HepG2 (cell line): ENCODE data around the gene BAIAP2L2. TPM values are rescaled to one million over a fixed set of nuclear protein-coding genes. Genes with fewer than 3 reads are reported as not detected.

Source experiments
- ATAC-seq: fragments of 200-7000 bp; cut with Tn5 transposase; 3 replicates; pipeline ENCODE4 v1.9.1; 2020; ENCODE audit warnings: mild to moderate bottlenecking, moderate library complexity
- BruUV-seq: library from RNA; stranded (reverse); fragments of 400-500 nt; replicated peaks from 2 replicates; lab custom pipeline; 2021; lab: Mats Ljungman, UMichigan
- CTCF ChIA-PET: fragments of 300-600 bp; formaldehyde crosslinking; extraction: SDS; loops from one replicate; lab custom pipeline; 2021; ENCODE audit warnings: low total read pairs, inconsistent platforms, low intra/inter-chr PET ratio; lab: Yijun Ruan, JAX
- POLR2A ChIA-PET: fragments of 350-600 bp; sonication (Branson Sonifier 250); formaldehyde crosslinking; loops from one replicate; lab custom pipeline; 2020; ENCODE audit warnings: antibody characterized with exemption, inconsistent platforms; lab: Yijun Ruan, JAX
- DNase-seq: peaks from one replicate; pipeline ENCODE4 v3.0.0-alpha.2; 2015; ENCODE audit warnings: low spot score
- FAIRE-seq: peaks from 3 replicates; lab custom pipeline; 2011; peaks lifted over from hg19 to GRCh38; lab: Jason Lieb, UNC
- H2AFZ ChIP-seq: one replicate; pipeline ENCODE4 v1.6.1; 2011; ENCODE audit warnings: low read length, inconsistent platforms
- H3K27ac ChIP-seq: fragments of 300-600 bp; 3 replicates; pipeline ENCODE4 v1.8.0; 2011; ENCODE audit warnings: mixed run types, mild to moderate bottlenecking, mixed read lengths, low read length, inconsistent platforms; ENCODE audit not compliant: insufficient read depth; ENCODE audit errors: extremely low read length
- H3K27me3 ChIP-seq, 2 experiments: fragments of 200-600 bp in 1 of 2; 2 replicates in 1 of 2; 3 replicates in 1 of 2; pipeline versions ENCODE4 v1.6.0 to v1.8.0; 2011; ENCODE audit warnings: low read length in 2 of 2, mild to moderate bottlenecking in 2 of 2, moderate library complexity in 2 of 2, inconsistent platforms in 1 of 2; ENCODE audit not compliant: insufficient read depth in 2 of 2, control insufficient read depth in 1 of 2
- H3K36me3 ChIP-seq, 2 experiments: fragments of 200-600 bp in 1 of 2; replicated peaks in 1 of 2; 2 replicates in 1 of 2; 3 replicates in 1 of 2; pipeline versions ENCODE4 v1.5.1 to v1.8.0; 2011; ENCODE audit warnings: low read length in 2 of 2, inconsistent platforms in 1 of 2; ENCODE audit not compliant: insufficient read depth in 2 of 2, control insufficient read depth in 1 of 2
- H3K4me1 ChIP-seq: 2 replicates; pipeline ENCODE4 v1.5.1; 2012; ENCODE audit warnings: low read length, inconsistent platforms; ENCODE audit not compliant: insufficient read depth
- H3K4me2 ChIP-seq: 2 replicates; pipeline ENCODE4 v1.6.0; 2011; ENCODE audit warnings: low read depth, low read length, inconsistent platforms
- H3K4me3 ChIP-seq, 3 experiments: fragments of 200-600 bp in 1 of 3; sonication (generic), shearing (Covaris generic) in 1 of 3; replicated peaks in 1 of 3; 2 replicates each; pipeline ENCODE4 v1.5.1; 2011 to 2016; ENCODE audit warnings: low read length in 3 of 3, inconsistent platforms in 2 of 3, low read depth in 2 of 3, mild to moderate bottlenecking in 2 of 3, control low read depth in 1 of 3, mixed read lengths in 1 of 3; ENCODE audit not compliant: insufficient read depth in 1 of 3
- H3K79me2 ChIP-seq: one replicate; pipeline ENCODE4 v1.6.1; 2011; ENCODE audit warnings: low read length, inconsistent platforms; ENCODE audit not compliant: insufficient read depth
- H3K9ac ChIP-seq: 2 replicates; pipeline ENCODE4 v1.6.0; 2011; ENCODE audit warnings: mild to moderate bottlenecking, low read depth, low read length, inconsistent platforms; ENCODE audit not compliant: insufficient read depth
- H3K9me3 ChIP-seq: 2 replicates; pipeline ENCODE4 v1.5.1; 2012; ENCODE audit warnings: mild to moderate bottlenecking, low read length
- H4K20me1 ChIP-seq: 2 replicates; pipeline ENCODE4 v1.6.0; 2011; ENCODE audit warnings: inconsistent platforms, mild to moderate bottlenecking, low read length, moderate library complexity; ENCODE audit not compliant: insufficient read depth
- AKNA ChIP-seq: sonication (generic); formaldehyde crosslinking; IDR thresholded peaks from 2 replicates; pipeline ENCODE4 v1.4.0; 2020; ENCODE audit warnings: missing genetic modification reagents, borderline replicate concordance
- ATF1 ChIP-seq: IDR thresholded peaks from 2 replicates; pipeline ENCODE4 v1.6.1; 2016; ENCODE audit warnings: mild to moderate bottlenecking, control low read depth
- MBNL3 ChIP-seq: fragments of 250-450 bp; sonication (Bioruptor Pico); conservative IDR thresholded peaks from 2 replicates; pipeline ENCODE4 v1.8.0; 2022; ENCODE audit warnings: mild to moderate bottlenecking, inconsistent platforms
- RCOR2 ChIP-seq: IDR thresholded peaks from 2 replicates; pipeline ENCODE4 v1.6.1; 2016; ENCODE audit warnings: missing biosample characterization, missing genetic modification reagents
- REL ChIP-seq: sonication (generic); formaldehyde crosslinking; conservative IDR thresholded peaks from 2 replicates; pipeline ENCODE4 v1.8.0; 2022; ENCODE audit warnings: mild to moderate bottlenecking, missing genetic modification reagents, moderate library complexity
- THAP11 ChIP-seq: IDR thresholded peaks from 2 replicates; pipeline ENCODE4 v1.6.1; 2016; ENCODE audit warnings: missing biosample characterization, missing genetic modification reagents
- ZNF205 ChIP-seq: IDR thresholded peaks from 2 replicates; pipeline ENCODE4 v1.6.1; 2018; ENCODE audit warnings: missing biosample characterization, missing genetic modification reagents
- WGBS: methylation state at CpG from one replicate; pipeline ENCODE4 v1.1.6; 2017; ENCODE audit warnings: low lambda C conversion rate; 5-methylcytosine and 5-hydroxymethylcytosine counted together
- in situ Hi-C: cut with HindIII; loops from 2 replicates; pipeline ENCODE4 v1.10.0; 2017; ENCODE audit warnings: low pct_unique_long_range_greater_than_20kb; ENCODE audit not compliant: extremely low pct_ligation_motif_present
- intact Hi-C: fragments of 100-400 bp; cut with micrococcal nuclease; formaldehyde crosslinking; loops from one replicate; pipeline ENCODE4 v1.10.0; 2022; ENCODE audit not compliant: unreplicated experiment
- polyA plus RNA-seq, 8 experiments: library from polyadenylated mRNA; depleted of rRNA in 3 of 8; stranded (reverse) in 7 of 8; unstranded in 1 of 8; fragments of >200 nt; fragmentation: Illumina TruSeq in 4 of 8; extraction: Trizol in 4 of 8; gene quantifications; 2 replicates each; pipeline versions ENCODE4 v1.2.1 to v1.2.3, GENCODE V29; 2011 to 2016; ENCODE audit warnings: low read depth in 4 of 8, missing spikeins in 1 of 8, mixed read lengths in 1 of 8; ENCODE audit not compliant: insufficient read depth in 1 of 8
- total RNA-seq, 5 experiments: library from RNA; depleted of rRNA; stranded (reverse); fragments of >200 nt; fragmentation: Illumina TruSeq; extraction: Trizol; gene quantifications; 2 replicates each; pipeline ENCODE4 v1.2.3, GENCODE V29; 2016; ENCODE audit warnings: low read depth in 1 of 5

The BAIAP2L2 gene
- total and polyA plus RNA-seq, 2 of the 13 experiments (the other 11 are each of a cell fraction or from before 2014, with no cell fraction given), result 4.4 to 7.5 TPM

- POLR2A ChIA-PET, result no interaction called here
- Histone ChIP-seq H3K79me2 (no peaks in the 10 kb centered on the region), H3K4me3 (no peak overlapping the region), H3K27me3 (no peaks in the 10 kb centered on the region), H3K9ac (no peak overlapping the region), H3K4me1 (no peaks in the 10 kb centered on the region), H4K20me1 (no peaks in the 10 kb centered on the region)
- no peak for ATAC-seq
- in situ Hi-C loops (no loop called here), intact Hi-C loops (no loop called here)
- no TSS peak for BruUV-seq
- TF ChIP-seq REL (CRISPR knock-in tag) (no peak), ZNF205 (CRISPR knock-in tag) (no peak), MBNL3 (CRISPR knock-in tag) (no peak), AKNA (CRISPR knock-in tag) (no peak), RCOR2 (CRISPR knock-in tag) (no peak), THAP11 (CRISPR knock-in tag) (no peak), ATF1 (CRISPR knock-in tag) (no peak)
- TF ChIP-seq, all 625 proteins: peak for 0
- FAIRE-seq (no peak), DNase-seq (no peak)
- Histone ChIP-seq H3K4me2 (no peak overlapping the region), H2AFZ (no peak overlapping the region), H3K9me3 (no peaks in the 10 kb centered on the region), H3K36me3 (peaks cover 12 to 26% of the 10 kb centered on the region in 2 experiments; a peak in 4 of 5 replicates), H3K27ac (no peak overlapping the region)
- CTCF ChIA-PET, result no interaction called here
- WGBS, result 97% methylated on average over 77 of the region's 85 CpGs
Observed at GRCh38 chr22:38088629-38089473, 21.6 kb downstream of the BAIAP2L2 start.
